Pancreas (tissue), 10 donors: ENCODE results near the gene USPL1. TPM values are rescaled to one million over a fixed set of nuclear protein-coding genes. Genes with fewer than 3 reads are reported as not detected.

Source experiments
- ATAC-seq, 4 donors: fragments of 200-7000 bp; cut with Tn5 transposase; one replicate each; pipeline versions ENCODE4 v1.8.0 to v1.9.1; 2020; ENCODE audit warnings: mild to moderate bottlenecking in 4 of 4, moderate library complexity in 4 of 4
- DNase-seq, 6 donors: peaks; one replicate each; pipeline ENCODE4 v3.0.0-alpha.2; 2020
- FAIRE-seq: peaks from 2 replicates; lab custom pipeline; 2012; peaks lifted over from hg19 to GRCh38; lab: Jason Lieb, UNC
- H3K27ac ChIP-seq, 4 donors: fragments of 200-600 bp; sonication (generic); 1 replicate in 3 of 4; 2 replicates in 1 of 4; pipeline versions ENCODE4 v1.5.0 to v1.8.0; 2020
- H3K27me3 ChIP-seq, 4 donors: fragments of 200-600 bp; one replicate each; pipeline ENCODE4 v1.8.0; 2021
- H3K36me3 ChIP-seq, 3 donors: fragments of 200-600 bp; sonication (generic) in 1 of 3; one replicate each; pipeline versions ENCODE4 v1.5.0 to v1.8.0; 2020 to 2021
- H3K4me1 ChIP-seq, 3 donors: fragments of 200-600 bp; one replicate each; pipeline ENCODE4 v1.8.0; 2021
- H3K4me3 ChIP-seq, 4 donors: fragments of 200-600 bp; sonication (generic) in 2 of 4; one replicate each; pipeline versions ENCODE4 v1.5.0 to v1.8.0; 2020 to 2021
- H3K9me3 ChIP-seq, 4 donors: fragments of 200-600 bp; one replicate each; pipeline ENCODE4 v1.8.0; 2021
- WGBS, 2 donors: extraction: QIAGEN DNeasy Blood & Tissue Kit; methylation state at CpG; one replicate each; pipeline ENCODE4 v1.1.7; 2013; 5-methylcytosine and 5-hydroxymethylcytosine counted together
- intact Hi-C, 3 donors: fragments of 100-400 bp; cut with DNase I; formaldehyde crosslinking; loops; one replicate each; pipeline versions ENCODE4 v1.11.1 to v1.14.2; 2022
- polyA plus RNA-seq, 2 donors: library from polyadenylated mRNA; stranded (reverse); fragments of 200-250 nt; gene quantifications; one replicate each; pipeline ENCODE4 v1.2.3, GENCODE V29; 2013
- total RNA-seq, 6 donors: library from RNA; stranded (reverse); fragmentation: NEBNext Ultra II Directional in 4 of 6; extraction: Animal tissue kit (Norgen Biotek cat#: 25700) in 4 of 6; gene quantifications; one replicate each; pipeline versions ENCODE4 v1.2.1 to v1.2.4, GENCODE V29; 2021 to 2023
- TF ChIP-seq, protein P1 (sequence below), 4 donors: fragments of 200-600 bp; sonication (generic) in 3 of 4; IDR thresholded peaks; one replicate each; pipeline versions ENCODE4 v1.5.0 to v1.8.0; 2021; ENCODE audit warnings: antibody characterized with exemption in 4 of 4
- donor health status: healthy with polysubstance abuse.
- donor health status: DM: no; HTN: no; CAD: no; lungs with moderate emphysema.
- donor health status: DM: no; HTN: no; CAD: no.
- donor health status: control.
- donor health status: control.
- donor health status: Bipolar disorder and iron deficiency.
- donor health status: DM: yes; HTN: yes; CAD: no.
- donor health status: DM: no; HTN: no; CAD: no.
- donor health status: DM: no; HTN: no; CAD: no.
- donor health status: DM: yes; HTN: yes; CAD: no.

USPL1 gene
- total and polyA plus RNA-seq, 8 donors = 3.5 to 13.1 (median 7.8) TPM

DNA sequence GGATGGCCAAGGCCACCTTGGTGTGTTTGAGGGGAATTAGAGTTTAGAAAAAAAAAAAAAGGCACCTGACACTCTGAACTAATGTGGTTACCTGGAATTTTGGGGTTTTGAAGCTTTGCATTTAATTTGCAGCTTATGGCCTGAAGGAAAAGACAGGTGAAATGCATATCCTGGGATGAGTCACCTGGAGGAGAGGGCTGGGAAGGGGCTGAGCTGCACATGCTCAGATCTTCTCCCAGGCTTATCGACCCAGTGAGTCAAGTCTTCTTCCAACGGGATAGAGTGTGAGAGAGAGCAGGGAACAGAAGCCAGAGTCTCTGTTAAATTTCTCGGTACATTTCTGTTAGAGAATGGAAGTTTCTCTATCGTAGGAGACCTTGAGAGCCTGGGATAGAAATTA is 88.0 kb downstream of the USPL1 start:
- Histone ChIP-seq H3K27ac (no peak overlapping the region), H3K4me3 (no peak overlapping the region), H3K4me1 (no peaks in the 10 kb centered on the region), H3K9me3 (no peaks in the 10 kb centered on the region), H3K36me3 (no peaks in the 10 kb centered on the region), H3K27me3 (no peaks in the 10 kb centered on the region)
- 65 to 67% methylated on average over 4 of the region's 4 CpGs for WGBS, 2 donors
- DNase-seq = no peak
- intact Hi-C loops = no loop called here
- no peak for ATAC-seq
- TF ChIP-seq, protein P1, sequence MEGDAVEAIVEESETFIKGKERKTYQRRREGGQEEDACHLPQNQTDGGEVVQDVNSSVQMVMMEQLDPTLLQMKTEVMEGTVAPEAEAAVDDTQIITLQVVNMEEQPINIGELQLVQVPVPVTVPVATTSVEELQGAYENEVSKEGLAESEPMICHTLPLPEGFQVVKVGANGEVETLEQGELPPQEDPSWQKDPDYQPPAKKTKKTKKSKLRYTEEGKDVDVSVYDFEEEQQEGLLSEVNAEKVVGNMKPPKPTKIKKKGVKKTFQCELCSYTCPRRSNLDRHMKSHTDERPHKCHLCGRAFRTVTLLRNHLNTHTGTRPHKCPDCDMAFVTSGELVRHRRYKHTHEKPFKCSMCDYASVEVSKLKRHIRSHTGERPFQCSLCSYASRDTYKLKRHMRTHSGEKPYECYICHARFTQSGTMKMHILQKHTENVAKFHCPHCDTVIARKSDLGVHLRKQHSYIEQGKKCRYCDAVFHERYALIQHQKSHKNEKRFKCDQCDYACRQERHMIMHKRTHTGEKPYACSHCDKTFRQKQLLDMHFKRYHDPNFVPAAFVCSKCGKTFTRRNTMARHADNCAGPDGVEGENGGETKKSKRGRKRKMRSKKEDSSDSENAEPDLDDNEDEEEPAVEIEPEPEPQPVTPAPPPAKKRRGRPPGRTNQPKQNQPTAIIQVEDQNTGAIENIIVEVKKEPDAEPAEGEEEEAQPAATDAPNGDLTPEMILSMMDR (IDR thresholded peaks at IDR 0.05) = no peak
- no peak for FAIRE-seq

DNA sequence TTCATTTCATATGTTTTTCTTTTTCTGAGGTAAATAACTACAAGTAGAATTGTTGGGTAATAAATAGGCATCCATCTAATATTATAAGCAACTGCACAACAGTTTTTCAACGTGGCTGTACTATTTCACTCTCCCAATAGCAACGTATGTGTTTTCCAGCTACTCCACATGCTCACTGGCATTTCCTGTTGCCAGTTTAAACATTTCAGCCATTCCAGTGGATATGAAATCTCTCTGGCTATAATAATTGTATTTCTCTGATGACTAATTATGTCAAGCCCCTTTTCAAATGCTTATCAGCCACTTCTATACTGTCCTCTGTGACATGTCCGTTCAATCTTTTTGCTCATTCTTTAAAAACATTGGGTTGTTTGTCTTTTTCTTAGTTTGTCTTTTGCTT is 90.8 kb downstream of the USPL1 start:
- intact Hi-C loops = no loop called here
- Histone ChIP-seq H3K27ac (no peak overlapping the region), H3K36me3 (no peaks in the 10 kb centered on the region), H3K9me3 (no peaks in the 10 kb centered on the region), H3K4me3 (no peak overlapping the region), H3K4me1 (no peaks in the 10 kb centered on the region), H3K27me3 (no peaks in the 10 kb centered on the region)
- 36 to 41% methylated on average over 3 of the region's 3 CpGs for WGBS, 2 donors
- FAIRE-seq (no peak), DNase-seq (no peak), ATAC-seq (no peak)
- TF ChIP-seq, protein P1 (IDR thresholded peaks at IDR 0.05) = no peak

Other genes with a start within 250 kb of the USPL1 start
- gene UBE2L5, start 195.4 kb upstream of the USPL1 start, total RNA-seq = not detected
- gene UBE2L5, start 195.4 kb upstream of the USPL1 start, polyA plus RNA-seq = under 1 TPM in 1 of 2 donors, not detected in 1; 0.02 TPM
- 100 to 1,000 TPM in 1 of 6 donors, 10 to 100 TPM in 5; 53.5 to 116 (median 75.7) TPM for gene HMGB1, start 152.0 kb upstream of the USPL1 start, total RNA-seq
- gene HMGB1, start 152.0 kb upstream of the USPL1 start, polyA plus RNA-seq = 100 to 1,000 TPM; 101 to 196 TPM
- gene ALOX5AP, start 117.6 kb downstream of the USPL1 start, total RNA-seq = 10 to 100 TPM in 2 of 6 donors, 1 to 10 TPM in 4; 1.3 to 33.2 (median 6.0) TPM
- 1 to 10 TPM; 1.4 to 3.6 TPM for gene ALOX5AP, start 117.6 kb downstream of the USPL1 start, polyA plus RNA-seq